Mesothelial cell of epicardium (in vitro differentiated cells): ENCODE measurements around the gene MED31. TPM values are rescaled to one million over a fixed set of nuclear protein-coding genes. Genes with fewer than 3 reads are reported as not detected.

Source experiments
- DNase-seq, 2 experiments: peaks; one replicate each; pipeline ENCODE4 v3.0.0; 2021; ENCODE audit warnings: low spot score in 2 of 2; ENCODE audit not compliant: unreplicated experiment in 2 of 2
- H3K27ac Mint-ChIP-seq: 2 replicates; pipeline ENCODE4 v1.8.0; 2021; ENCODE audit warnings: mixed read lengths
- H3K27me3 Mint-ChIP-seq: 2 replicates; pipeline ENCODE4 v1.8.0; 2021; ENCODE audit warnings: low read depth, mixed read lengths
- H3K36me3 Mint-ChIP-seq: 2 replicates; pipeline ENCODE4 v1.8.0; 2021; ENCODE audit warnings: mixed read lengths
- H3K4me1 Mint-ChIP-seq: 2 replicates; pipeline ENCODE4 v1.8.0; 2021; ENCODE audit warnings: mixed read lengths
- H3K4me3 Mint-ChIP-seq: 2 replicates; pipeline ENCODE4 v1.8.0; 2021; ENCODE audit warnings: mild to moderate bottlenecking, moderate library complexity, mixed read lengths
- H3K9me3 Mint-ChIP-seq: 2 replicates; pipeline ENCODE4 v1.8.0; 2021; ENCODE audit warnings: mixed read lengths
- CTCF ChIP-seq: fragments of 200-600 bp; sonication (generic); IDR thresholded peaks from one replicate; pipeline ENCODE4 v1.5.0; 2021; ENCODE audit warnings: antibody characterized with exemption; ENCODE audit not compliant: unreplicated experiment
- total RNA-seq: library from RNA; stranded (reverse); gene quantifications from 3 replicates; pipeline ENCODE4 v1.2.1, GENCODE V29; 2021

Gene MED31
- total RNA-seq, 1 donor from 2014 or later = 12.1 TPM

- H3K9me3 Mint-ChIP-seq = no peaks in the 10 kb centered on the region
- no peak overlapping the region for H3K4me3 Mint-ChIP-seq
- no peak overlapping the region for H3K27ac Mint-ChIP-seq
- H3K27me3 Mint-ChIP-seq = peaks cover 28% of the 10 kb centered on the region
- TF ChIP-seq CTCF = no peak
- DNase-seq = no peak
- H3K4me1 Mint-ChIP-seq = no peaks in the 10 kb centered on the region
- H3K36me3 Mint-ChIP-seq = no peaks in the 10 kb centered on the region
Observed at GRCh38 chr17:6670999-6671398, 19.6 kb upstream of the MED31 start.

- no peak for DNase-seq
Observed at GRCh38 chr17:6670571-6670970, 19.2 kb upstream of the MED31 start.

GRCh38 chr17:6669479-6670212, 18.2 kb upstream of the MED31 start:
- no peaks in the 10 kb centered on the region for H3K4me1 Mint-ChIP-seq
- no peak overlapping the region for H3K27ac Mint-ChIP-seq
- H3K4me3 Mint-ChIP-seq = no peak overlapping the region
- DNase-seq = no peak
- no peaks in the 10 kb centered on the region for H3K36me3 Mint-ChIP-seq
- no peaks in the 10 kb centered on the region for H3K9me3 Mint-ChIP-seq
- TF ChIP-seq CTCF = no peak
- peaks cover 30% of the 10 kb centered on the region for H3K27me3 Mint-ChIP-seq

More at GRCh38 chr17:6670571-6670970, 19.2 kb upstream of the MED31 start:
- no peak for TF ChIP-seq CTCF
- H3K27ac Mint-ChIP-seq = no peak overlapping the region
- peaks cover 30% of the 10 kb centered on the region for H3K27me3 Mint-ChIP-seq
- H3K4me3 Mint-ChIP-seq = no peak overlapping the region
- no peaks in the 10 kb centered on the region for H3K9me3 Mint-ChIP-seq
- no peaks in the 10 kb centered on the region for H3K4me1 Mint-ChIP-seq
- no peaks in the 10 kb centered on the region for H3K36me3 Mint-ChIP-seq

- H3K4me3 Mint-ChIP-seq = no peak overlapping the region
- H3K27ac Mint-ChIP-seq = no peak overlapping the region
- DNase-seq = no peak
Observed at GRCh38 chr17:6668727-6669425, 17.5 kb upstream of the MED31 start.

GRCh38 chr17:6668219-6668618, 16.8 kb upstream of the MED31 start:
- Mint-ChIP-seq H3K4me1 (no peaks in the 10 kb centered on the region), H3K27ac (no peak overlapping the region), H3K27me3 (peaks cover 38% of the 10 kb centered on the region), H3K4me3 (no peak overlapping the region), H3K9me3 (no peaks in the 10 kb centered on the region), H3K36me3 (no peaks in the 10 kb centered on the region)
- TF ChIP-seq CTCF = no peak
- no peak for DNase-seq

More at GRCh38 chr17:6668727-6669425, 17.5 kb upstream of the MED31 start:
- Mint-ChIP-seq H3K4me1 (no peaks in the 10 kb centered on the region), H3K9me3 (no peaks in the 10 kb centered on the region), H3K27me3 (peaks cover 34% of the 10 kb centered on the region), H3K36me3 (no peaks in the 10 kb centered on the region)
- TF ChIP-seq CTCF = no peak
